ENCODE data around the gene HSF5.

HSF5 gene

DNA sequence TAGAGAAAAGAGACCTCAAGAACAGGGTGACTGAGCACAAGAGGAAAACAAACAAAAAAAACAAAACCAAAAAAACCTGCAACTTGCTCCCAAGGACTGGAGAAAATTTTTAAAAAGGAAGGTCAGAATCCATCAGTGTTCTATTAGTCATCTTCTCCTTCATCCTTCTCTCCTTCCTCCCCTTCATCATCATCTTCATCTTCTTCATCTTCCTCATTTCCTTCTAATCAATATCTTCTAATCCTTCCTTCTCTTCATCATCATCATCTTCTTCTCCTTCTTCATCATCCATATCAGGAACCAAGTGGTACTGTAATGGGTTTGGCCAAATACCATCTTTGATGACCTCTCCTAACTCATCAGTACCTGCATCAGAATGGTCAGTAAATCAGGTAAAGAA is 12.2 kb downstream of the HSF5 start:
- H3K4me1 ChIP-seq (ENCODE audit: insufficient read depth, low read length): no peaks in the 10 kb centered on the region
- H3K9ac ChIP-seq (ENCODE audit: low read depth, low read length): no peak overlapping the region
- no peaks in the 10 kb centered on the region for H3K36me3 ChIP-seq (ENCODE audit: insufficient read depth, low read length)
- no peaks in the 10 kb centered on the region for H3K27me3 ChIP-seq (ENCODE audit: insufficient read depth, low read length)
- H3K9me3 ChIP-seq (ENCODE audit: insufficient read depth, low read depth, low read length): no peaks in the 10 kb centered on the region
- no peak overlapping the region for H3K4me3 ChIP-seq (ENCODE audit: low read length)
- H3K27ac ChIP-seq (ENCODE audit: low read depth, low read length): no peak overlapping the region

DNA sequence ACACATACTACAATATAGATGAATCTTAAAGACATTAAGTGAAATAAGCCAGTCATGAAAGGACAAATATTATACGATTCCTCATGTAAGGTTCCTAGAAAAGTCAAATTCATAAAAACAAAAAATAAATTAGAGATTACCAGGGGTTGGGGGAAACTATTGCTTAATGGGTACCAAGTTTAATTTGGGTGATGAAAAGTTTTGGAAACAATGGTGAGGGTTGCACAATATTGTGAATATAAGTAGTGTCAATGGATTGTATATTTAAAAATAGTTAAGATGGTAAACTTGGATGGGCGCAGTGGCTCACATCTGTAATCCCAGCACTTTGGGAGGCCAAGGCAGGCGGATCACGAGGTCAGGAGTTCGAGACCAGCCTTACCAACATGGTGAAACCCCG is 17.9 kb downstream of the HSF5 start:
- H3K27ac ChIP-seq (ENCODE audit: low read depth, low read length): no peak overlapping the region
- no peaks in the 10 kb centered on the region for H3K9me3 ChIP-seq (ENCODE audit: insufficient read depth, low read depth, low read length)
- H3K4me1 ChIP-seq (ENCODE audit: insufficient read depth, low read length): no peaks in the 10 kb centered on the region
- H3K4me3 ChIP-seq (ENCODE audit: low read length): no peak overlapping the region
- H3K9ac ChIP-seq (ENCODE audit: low read depth, low read length): no peak overlapping the region
- H3K36me3 ChIP-seq (ENCODE audit: insufficient read depth, low read length): no peaks in the 10 kb centered on the region
- WGBS: 96% methylated on average over 5 of the region's 6 CpGs
- peaks cover 21% of the 10 kb centered on the region for H3K27me3 ChIP-seq (ENCODE audit: insufficient read depth, low read length)

DNA sequence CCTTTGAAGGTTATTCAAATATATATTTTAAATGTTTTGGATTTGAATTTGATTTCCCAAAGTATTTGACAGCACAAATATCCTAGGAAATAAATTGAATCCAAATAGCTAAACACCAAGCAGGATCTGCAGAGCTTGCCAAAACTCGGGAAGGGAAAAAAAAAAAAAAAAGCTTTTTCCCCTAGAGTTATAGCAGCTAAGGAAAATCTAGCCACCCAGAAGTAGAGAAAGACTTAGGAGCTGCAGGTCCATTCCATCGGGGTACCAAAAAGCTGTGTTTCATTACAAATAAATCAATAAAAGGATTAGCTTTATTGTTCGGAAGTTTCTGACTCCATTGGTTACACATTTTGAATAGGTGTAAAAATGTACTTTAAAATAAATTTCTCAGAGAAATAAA is 19.3 kb downstream of the HSF5 start:
- H3K27ac ChIP-seq (ENCODE audit: low read depth, low read length): no peak overlapping the region
- H3K9ac ChIP-seq (ENCODE audit: low read depth, low read length): no peak overlapping the region
- no peaks in the 10 kb centered on the region for H3K9me3 ChIP-seq (ENCODE audit: insufficient read depth, low read depth, low read length)
- peaks cover 24% of the 10 kb centered on the region for H3K27me3 ChIP-seq (ENCODE audit: insufficient read depth, low read length)
- H3K4me3 ChIP-seq (ENCODE audit: low read length): no peak overlapping the region
- H3K36me3 ChIP-seq (ENCODE audit: insufficient read depth, low read length): no peaks in the 10 kb centered on the region
- no peaks in the 10 kb centered on the region for H3K4me1 ChIP-seq (ENCODE audit: insufficient read depth, low read length)
- 91% methylated on average over 1 of the region's 3 CpGs for WGBS

DNA sequence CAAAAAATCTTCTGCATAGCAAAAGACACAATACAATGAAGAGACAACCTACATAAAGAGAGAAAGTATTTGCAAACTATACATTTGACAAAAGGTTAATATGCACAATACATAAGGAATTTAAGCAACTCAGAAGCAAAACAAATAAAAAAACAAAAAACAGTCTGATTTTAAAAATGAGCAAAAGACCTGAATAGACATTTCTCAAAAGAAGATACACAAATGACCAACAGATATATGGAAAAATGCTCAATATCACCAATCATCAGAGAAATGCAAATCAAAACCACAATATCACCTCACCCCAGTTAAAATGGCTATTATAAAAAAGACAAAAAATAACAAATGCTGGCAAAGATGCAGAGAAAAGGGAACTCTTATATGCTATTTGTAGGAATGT is 32.7 kb downstream of the HSF5 start:
- no peaks in the 10 kb centered on the region for H3K4me1 ChIP-seq (ENCODE audit: insufficient read depth, low read length)

DNA sequence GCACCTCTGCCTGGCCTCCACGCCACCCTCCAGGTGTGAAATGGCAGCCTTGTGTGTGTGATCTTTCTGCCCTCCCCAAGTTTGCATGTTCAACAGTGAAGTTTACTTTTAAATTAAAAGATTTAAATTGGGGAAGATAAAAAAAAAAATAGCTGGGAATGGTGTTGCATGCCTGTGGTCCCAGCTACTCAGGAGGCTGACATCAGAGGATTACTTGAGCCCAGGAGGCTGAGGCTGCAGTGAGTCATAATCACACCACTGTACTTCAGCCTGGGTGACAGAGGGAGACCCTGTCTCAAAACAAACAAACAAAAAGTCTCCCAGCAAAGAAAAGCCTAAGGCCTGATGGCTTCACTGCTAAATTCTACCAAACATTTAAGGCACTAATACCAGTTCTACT is 35.5 kb downstream of the HSF5 start:
- 93% methylated on average over 1 of the region's 1 CpG for WGBS
- H3K4me3 ChIP-seq (ENCODE audit: low read length): no peak overlapping the region
- H3K9me3 ChIP-seq (ENCODE audit: insufficient read depth, low read depth, low read length): no peaks in the 10 kb centered on the region
- H3K36me3 ChIP-seq (ENCODE audit: insufficient read depth, low read length): no peaks in the 10 kb centered on the region
- H3K4me1 ChIP-seq (ENCODE audit: insufficient read depth, low read length): no peaks in the 10 kb centered on the region
- no peak overlapping the region for H3K9ac ChIP-seq (ENCODE audit: low read depth, low read length)
- no peaks in the 10 kb centered on the region for H3K27me3 ChIP-seq (ENCODE audit: insufficient read depth, low read length)
- H3K27ac ChIP-seq (ENCODE audit: low read depth, low read length): no peak overlapping the region

More for the DNA sequence above, 32.7 kb downstream of the HSF5 start:
- no peak overlapping the region for H3K9ac ChIP-seq (ENCODE audit: low read depth, low read length)
- H3K4me3 ChIP-seq (ENCODE audit: low read length): no peak overlapping the region
- no peak overlapping the region for H3K27ac ChIP-seq (ENCODE audit: low read depth, low read length)
- H3K9me3 ChIP-seq (ENCODE audit: insufficient read depth, low read depth, low read length): no peaks in the 10 kb centered on the region
- H3K36me3 ChIP-seq (ENCODE audit: insufficient read depth, low read length): no peaks in the 10 kb centered on the region
- no peaks in the 10 kb centered on the region for H3K27me3 ChIP-seq (ENCODE audit: insufficient read depth, low read length)

DNA sequence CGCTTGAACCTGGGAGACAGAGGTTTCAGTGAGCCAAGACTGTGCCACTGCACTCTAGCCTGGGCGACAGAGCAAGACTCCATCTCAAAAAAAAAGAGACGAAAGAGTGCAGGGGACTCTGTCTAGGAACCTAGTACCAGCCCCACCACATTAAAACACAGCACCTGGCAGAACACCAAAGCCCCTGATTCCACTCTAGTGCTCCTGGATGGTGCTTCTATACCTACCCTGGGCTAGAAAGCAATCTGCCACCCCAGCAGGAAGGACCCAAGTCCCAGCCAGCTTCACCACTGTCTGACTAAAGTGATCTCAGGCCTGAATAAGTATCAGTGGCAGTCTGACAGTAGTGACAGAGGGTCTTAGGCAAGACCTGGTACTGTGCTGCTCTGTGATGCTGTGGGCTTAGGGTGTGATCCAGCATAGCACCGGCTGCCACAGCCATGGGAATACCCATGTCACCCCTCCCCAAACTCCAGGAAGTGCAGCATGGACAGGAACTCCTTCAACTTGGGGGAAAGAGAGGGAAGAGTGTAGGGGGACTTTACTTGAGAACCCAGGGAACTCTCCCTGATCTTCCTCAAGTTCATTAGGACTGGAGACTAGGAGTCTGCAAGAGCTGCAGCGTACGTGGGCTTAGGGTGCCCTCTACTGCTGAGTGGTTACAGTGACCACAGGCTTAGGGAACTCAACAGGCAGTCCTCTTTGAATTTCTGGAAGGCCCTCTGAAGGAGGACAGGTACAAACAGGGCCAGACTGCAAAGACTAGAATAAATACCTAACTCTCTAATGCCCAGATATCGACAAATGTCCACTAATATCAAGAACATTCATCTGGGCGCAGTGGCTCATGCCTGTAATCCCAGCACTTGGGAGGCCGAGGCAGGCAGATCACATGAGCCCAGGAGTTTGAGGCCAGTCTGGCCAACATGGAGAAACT is 40.9 kb downstream of the HSF5 start:
- Histone ChIP-seq H3K27me3 (ENCODE audit: insufficient read depth, low read length) (no peaks in the 10 kb centered on the region), H3K36me3 (ENCODE audit: insufficient read depth, low read length) (no peaks in the 10 kb centered on the region)
- 55% methylated on average over 9 of the region's 9 CpGs for WGBS

DNA sequence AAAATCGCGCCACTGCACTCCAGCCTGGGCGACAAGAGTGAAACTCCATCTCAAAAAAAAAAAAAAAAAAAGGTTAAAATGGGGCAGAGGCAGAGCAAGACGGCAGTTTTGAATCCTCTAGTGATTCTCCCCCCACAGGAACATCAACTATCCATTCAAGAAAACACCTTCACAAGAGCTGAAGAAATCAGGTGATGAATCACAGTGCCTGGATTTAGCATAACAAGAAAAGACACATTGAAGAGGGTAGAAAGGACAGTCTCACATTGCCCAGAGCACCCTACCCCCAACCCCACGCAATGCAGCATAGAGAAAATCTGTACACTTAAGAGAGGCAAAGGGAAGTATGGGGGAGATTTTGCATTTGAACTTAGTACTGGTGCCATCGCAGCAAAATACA is 42.1 kb downstream of the HSF5 start:
- Histone ChIP-seq H3K4me3 (ENCODE audit: low read length) (no peak overlapping the region), H3K4me1 (ENCODE audit: insufficient read depth, low read length) (peaks cover 9% of the 10 kb centered on the region), H3K27ac (ENCODE audit: low read depth, low read length) (0 out of 2 replicates have a peak overlapping the region, but pooled peaks have one; percentile 45), H3K27me3 (ENCODE audit: insufficient read depth, low read length) (no peaks in the 10 kb centered on the region), H3K9ac (ENCODE audit: low read depth, low read length) (0 out of 2 replicates have a peak overlapping the region, but pooled peaks have one; percentile 35), H3K36me3 (ENCODE audit: insufficient read depth, low read length) (no peaks in the 10 kb centered on the region), H3K9me3 (ENCODE audit: insufficient read depth, low read depth, low read length) (no peaks in the 10 kb centered on the region)
- 61% methylated on average over 4 of the region's 6 CpGs for WGBS

More for the DNA sequence above, 40.9 kb downstream of the HSF5 start:
- H3K4me3 ChIP-seq (ENCODE audit: low read length): no peak overlapping the region
- H3K4me1 ChIP-seq (ENCODE audit: insufficient read depth, low read length): peaks cover 9% of the 10 kb centered on the region
- no peak overlapping the region for H3K27ac ChIP-seq (ENCODE audit: low read depth, low read length)
- no peak overlapping the region for H3K9ac ChIP-seq (ENCODE audit: low read depth, low read length)
- H3K9me3 ChIP-seq (ENCODE audit: insufficient read depth, low read depth, low read length): no peaks in the 10 kb centered on the region

DNA sequence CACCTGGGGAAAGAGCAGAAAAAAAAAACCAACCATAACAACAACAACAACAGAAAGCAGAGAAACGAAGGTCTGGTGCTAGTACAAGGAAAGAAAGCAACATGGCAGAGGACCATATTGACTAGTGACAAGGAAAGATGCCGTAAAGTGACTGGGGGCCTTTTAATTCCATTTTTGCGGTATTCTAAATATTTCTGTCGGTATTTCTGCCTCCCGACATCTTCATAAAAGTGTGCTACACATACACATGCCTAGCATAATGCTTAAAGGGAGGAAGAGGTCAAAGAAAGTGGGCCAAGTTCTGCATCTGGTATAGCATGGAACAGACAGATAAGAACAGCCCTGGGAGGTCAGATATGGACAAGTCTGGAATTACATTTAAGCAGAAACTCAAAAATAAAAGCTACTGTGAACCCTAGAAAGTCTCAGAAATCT is 51.4 kb downstream of the HSF5 start:
- WGBS: 86% methylated on average over 5 of the region's 5 CpGs

DNA sequence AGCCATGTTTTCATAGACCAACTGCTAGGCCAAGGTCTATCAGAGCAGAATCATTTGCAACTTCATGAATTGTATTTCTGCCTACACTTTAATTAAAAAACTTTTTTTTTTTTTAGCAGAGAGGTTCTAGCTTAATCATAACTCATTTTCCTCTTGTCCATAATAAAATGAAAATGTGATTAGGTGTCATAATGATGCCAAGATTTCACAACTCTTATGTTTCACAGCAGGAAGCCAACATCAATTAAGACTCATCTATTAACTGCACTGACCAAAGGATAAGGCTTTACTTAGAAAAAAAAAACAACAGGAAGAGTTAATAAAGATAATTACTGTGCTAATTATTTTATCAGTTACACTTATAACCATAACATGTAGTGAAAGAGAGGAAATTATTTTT is 52.0 kb downstream of the HSF5 start:
- Histone ChIP-seq H3K27ac (ENCODE audit: low read depth, low read length) (no peak overlapping the region), H3K36me3 (ENCODE audit: insufficient read depth, low read length) (no peaks in the 10 kb centered on the region), H3K9me3 (ENCODE audit: insufficient read depth, low read depth, low read length) (no peaks in the 10 kb centered on the region), H3K9ac (ENCODE audit: low read depth, low read length) (no peak overlapping the region), H3K4me1 (ENCODE audit: insufficient read depth, low read length) (no peaks in the 10 kb centered on the region), H3K27me3 (ENCODE audit: insufficient read depth, low read length) (no peaks in the 10 kb centered on the region; the same call in 1 of the 2 replicates), H3K4me3 (ENCODE audit: low read length) (no peak overlapping the region)

More for the DNA sequence above, 51.4 kb downstream of the HSF5 start:
- no peak overlapping the region for H3K4me3 ChIP-seq (ENCODE audit: low read length)
- no peaks in the 10 kb centered on the region for H3K9me3 ChIP-seq (ENCODE audit: insufficient read depth, low read depth, low read length)
- no peaks in the 10 kb centered on the region for H3K4me1 ChIP-seq (ENCODE audit: insufficient read depth, low read length)
- no peak overlapping the region for H3K27ac ChIP-seq (ENCODE audit: low read depth, low read length)
- H3K9ac ChIP-seq (ENCODE audit: low read depth, low read length): no peak overlapping the region
- no peaks in the 10 kb centered on the region for H3K36me3 ChIP-seq (ENCODE audit: insufficient read depth, low read length)
- no peaks in the 10 kb centered on the region; the same call in 1 of the 2 replicates for H3K27me3 ChIP-seq (ENCODE audit: insufficient read depth, low read length)

DNA sequence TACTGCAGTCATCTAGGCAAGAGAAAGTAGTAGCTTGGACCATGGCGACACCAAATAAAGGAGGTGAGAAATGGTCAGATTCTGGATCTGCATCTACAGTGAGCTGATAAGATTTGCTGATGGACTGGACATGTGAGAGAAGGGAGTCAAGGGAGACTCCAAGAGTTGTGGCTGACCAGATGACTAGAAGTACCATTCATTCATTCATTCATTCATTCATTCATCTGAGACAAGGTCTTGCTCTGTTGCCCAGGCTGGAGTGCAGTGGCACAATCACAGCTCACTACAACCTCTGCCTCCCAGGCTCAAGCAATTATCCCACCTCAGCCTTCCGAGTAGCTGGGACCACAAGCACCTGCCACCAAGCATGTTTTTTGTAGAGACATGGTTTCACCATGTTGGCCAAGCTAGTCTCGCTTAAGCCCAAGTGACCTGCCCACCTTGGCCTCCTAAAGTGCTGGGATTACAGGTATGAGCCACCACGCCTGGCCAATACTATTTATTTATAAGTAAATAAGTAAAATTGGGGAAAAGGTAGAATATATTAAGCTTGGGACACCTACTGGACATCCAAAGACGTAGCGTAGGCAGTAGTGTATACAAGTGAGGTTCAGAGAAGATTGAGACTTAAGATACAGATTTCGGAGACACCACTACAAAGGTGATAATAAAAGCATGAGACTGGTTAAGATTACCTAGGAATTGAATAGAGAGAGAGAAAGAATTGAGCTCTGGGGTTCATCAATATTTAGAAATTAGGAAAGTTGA is 55.2 kb downstream of the HSF5 start:
- 94% methylated on average over 6 of the region's 7 CpGs for WGBS
- H3K9me3 ChIP-seq (ENCODE audit: insufficient read depth, low read depth, low read length): no peaks in the 10 kb centered on the region
- no peaks in the 10 kb centered on the region for H3K36me3 ChIP-seq (ENCODE audit: insufficient read depth, low read length)
- no peak overlapping the region for H3K4me3 ChIP-seq (ENCODE audit: low read length)
- no peak overlapping the region for H3K27ac ChIP-seq (ENCODE audit: low read depth, low read length)
- H3K4me1 ChIP-seq (ENCODE audit: insufficient read depth, low read length): no peaks in the 10 kb centered on the region
- H3K27me3 ChIP-seq (ENCODE audit: insufficient read depth, low read length): no peaks in the 10 kb centered on the region; the same call in 1 of the 2 replicates
- no peak overlapping the region for H3K9ac ChIP-seq (ENCODE audit: low read depth, low read length)

DNA sequence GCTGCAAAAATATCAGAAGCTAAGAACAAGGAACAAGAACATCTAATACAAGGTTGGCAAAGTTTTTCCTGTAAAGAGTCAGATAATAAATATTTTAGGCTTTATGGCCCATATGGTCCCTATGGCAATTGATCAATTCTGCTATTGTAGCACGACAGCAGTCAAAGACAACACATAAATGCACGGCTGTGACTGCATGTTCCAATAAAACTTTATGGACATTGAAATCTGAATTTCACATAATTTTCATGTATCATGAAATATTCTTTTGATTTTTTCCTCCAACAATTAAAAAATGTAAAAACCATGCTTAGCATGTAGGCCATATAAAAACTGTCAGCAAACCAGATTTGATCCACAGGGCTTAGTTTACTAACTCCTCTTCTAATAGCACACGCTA is 60.4 kb downstream of the HSF5 start:
- WGBS: 95% methylated on average over 2 of the region's 3 CpGs
- H3K27me3 ChIP-seq (ENCODE audit: insufficient read depth, low read length): no peaks in the 10 kb centered on the region; the same call in 1 of the 2 replicates

More for the DNA sequence above, 60.4 kb downstream of the HSF5 start:
- Histone ChIP-seq H3K9me3 (ENCODE audit: insufficient read depth, low read depth, low read length) (no peaks in the 10 kb centered on the region), H3K4me3 (ENCODE audit: low read length) (no peak overlapping the region), H3K4me1 (ENCODE audit: insufficient read depth, low read length) (no peaks in the 10 kb centered on the region), H3K9ac (ENCODE audit: low read depth, low read length) (no peak overlapping the region), H3K27ac (ENCODE audit: low read depth, low read length) (no peak overlapping the region), H3K36me3 (ENCODE audit: insufficient read depth, low read length) (no peaks in the 10 kb centered on the region)

All from HUES64 (cell line).